H9 (cell line): Measurements from ENCODE around the gene SLCO4A1. TPM values are rescaled to one million over a fixed set of nuclear protein-coding genes. Genes with fewer than 3 reads are reported as not detected.

Experiments
- DNase-seq: peaks from one replicate; pipeline ENCODE4 v3.0.0-alpha.2; 2017
- H2AFZ ChIP-seq: one replicate; pipeline ENCODE4 v1.6.1; 2013; ENCODE audit warnings: mild to moderate bottlenecking, low read length, control low read depth, moderate library complexity
- H2AK5ac ChIP-seq: 2 replicates; pipeline ENCODE4 v1.6.1; 2013; ENCODE audit warnings: low read length, control low read depth, mixed read lengths; ENCODE audit not compliant: insufficient read length
- H2BK120ac ChIP-seq: one replicate; pipeline ENCODE4 v1.6.1; 2013; ENCODE audit warnings: low read depth, mild to moderate bottlenecking, low read length, control low read depth, inconsistent platforms; ENCODE audit not compliant: poor library complexity, severe bottlenecking
- H2BK12ac ChIP-seq: 2 replicates; pipeline ENCODE4 v1.6.1; 2013; ENCODE audit warnings: low read length, control low read depth, mixed read lengths, low read depth; ENCODE audit not compliant: insufficient read length
- H2BK15ac ChIP-seq: 2 replicates; pipeline ENCODE4 v1.6.1; 2013; ENCODE audit warnings: low read depth, low read length, control low read depth
- H2BK20ac ChIP-seq: one replicate; pipeline ENCODE4 v1.6.1; 2013; ENCODE audit warnings: low read depth, mild to moderate bottlenecking, low read length, control low read depth, inconsistent platforms; ENCODE audit not compliant: poor library complexity, severe bottlenecking
- H2BK5ac ChIP-seq: 2 replicates; pipeline ENCODE4 v1.6.1; 2013; ENCODE audit warnings: low read length, control low read depth, mixed read lengths; ENCODE audit not compliant: insufficient read length
- H3K14ac ChIP-seq: 2 replicates; pipeline ENCODE4 v1.6.1; 2013; ENCODE audit warnings: low read length, control low read depth; ENCODE audit not compliant: insufficient read depth
- H3K18ac ChIP-seq: 2 replicates; pipeline ENCODE4 v1.6.1; 2013; ENCODE audit warnings: low read depth, mild to moderate bottlenecking, mixed read lengths, low read length, control low read depth; ENCODE audit not compliant: insufficient read length
- H3K23ac ChIP-seq: 2 replicates; pipeline ENCODE4 v1.6.1; 2013; ENCODE audit warnings: low read length, control low read depth, mixed read lengths, low read depth; ENCODE audit not compliant: insufficient read length
- H3K23me2 ChIP-seq: 2 replicates; pipeline ENCODE4 v1.6.1; 2013; ENCODE audit warnings: low read depth, mild to moderate bottlenecking, mixed read lengths, low read length, control low read depth; ENCODE audit not compliant: insufficient read length, poor library complexity, severe bottlenecking
- H3K27ac ChIP-seq: 2 replicates; pipeline ENCODE4 v1.5.1; 2013; ENCODE audit warnings: low read length, control low read depth, mixed read lengths, low read depth; ENCODE audit not compliant: insufficient read length
- H3K27me3 ChIP-seq: 2 replicates; pipeline ENCODE4 v1.6.1; 2013; ENCODE audit warnings: low read length, control low read depth, inconsistent platforms; ENCODE audit not compliant: insufficient read depth
- H3K4ac ChIP-seq: 2 replicates; pipeline ENCODE4 v1.6.1; 2013; ENCODE audit warnings: low read depth, mild to moderate bottlenecking, control low read depth, inconsistent platforms, low read length, moderate library complexity
- H3K4me1 ChIP-seq: 2 replicates; pipeline ENCODE4 v1.6.1; 2013; ENCODE audit warnings: low read length, control low read depth, inconsistent platforms; ENCODE audit not compliant: insufficient read depth
- H3K4me2 ChIP-seq: 2 replicates; pipeline ENCODE4 v1.6.1; 2013; ENCODE audit warnings: low read length, control low read depth, mixed read lengths; ENCODE audit not compliant: insufficient read length, insufficient read depth
- H3K56ac ChIP-seq: 2 replicates; pipeline ENCODE4 v1.6.1; 2013; ENCODE audit warnings: low read depth, mild to moderate bottlenecking, mixed read lengths, low read length, control low read depth; ENCODE audit not compliant: insufficient read length
- H3K79me1 ChIP-seq: 2 replicates; pipeline ENCODE4 v1.6.1; 2013; ENCODE audit warnings: low read depth, mild to moderate bottlenecking, moderate library complexity, low read length, control low read depth, inconsistent platforms; ENCODE audit not compliant: insufficient read depth, poor library complexity, severe bottlenecking
- H3K79me2 ChIP-seq: 2 replicates; pipeline ENCODE4 v1.6.1; 2013; ENCODE audit warnings: low read length, control low read depth, inconsistent platforms; ENCODE audit not compliant: insufficient read depth
- H3K9ac ChIP-seq: 2 replicates; pipeline ENCODE4 v1.6.1; 2013; ENCODE audit warnings: low read length, control low read depth, mixed read lengths; ENCODE audit not compliant: insufficient read length; ENCODE audit errors: extremely low read depth
- H3K9me3 ChIP-seq: one replicate; pipeline ENCODE4 v1.6.1; 2013; ENCODE audit warnings: low read depth, low read length, inconsistent platforms; ENCODE audit not compliant: control insufficient read depth
- H3T11ph ChIP-seq: one replicate; pipeline ENCODE4 v1.6.1; 2013; ENCODE audit warnings: mild to moderate bottlenecking, low read length, control low read depth, inconsistent platforms
- H4K20me1 ChIP-seq: one replicate; pipeline ENCODE4 v1.6.1; 2013; ENCODE audit not compliant: control insufficient read depth, insufficient read length, insufficient read depth
- H4K5ac ChIP-seq: 2 replicates; pipeline ENCODE4 v1.6.1; 2013; ENCODE audit warnings: low read depth, mild to moderate bottlenecking, mixed read lengths, low read length, control low read depth; ENCODE audit not compliant: insufficient read length
- H4K8ac ChIP-seq: replicated peaks from 2 replicates; pipeline ENCODE4 v1.6.1; 2013; ENCODE audit warnings: low read length, control low read depth, mixed read lengths, low read depth; ENCODE audit not compliant: insufficient read length
- H4K91ac ChIP-seq: 2 replicates; pipeline ENCODE4 v1.6.1; 2013; ENCODE audit warnings: low read depth, mild to moderate bottlenecking, moderate library complexity, mixed read lengths, low read length, control low read depth; ENCODE audit not compliant: insufficient read length
- H3K27ac Mint-ChIP-seq, 3 experiments: 2 replicates in 2 of 3; 3 replicates in 1 of 3; pipeline ENCODE4 v1.8.0; 2020 to 2021; ENCODE audit warnings: mixed read lengths in 3 of 3, mild to moderate bottlenecking in 1 of 3, moderate library complexity in 1 of 3
- H3K27me3 Mint-ChIP-seq: 2 replicates; pipeline ENCODE4 v1.8.0; 2021; ENCODE audit warnings: low read depth, mild to moderate bottlenecking, moderate library complexity, mixed read lengths
- H3K36me3 Mint-ChIP-seq, 3 experiments: 2 replicates in 2 of 3; 3 replicates in 1 of 3; pipeline ENCODE4 v1.8.0; 2020 to 2021; ENCODE audit warnings: low read depth in 3 of 3, mixed read lengths in 3 of 3; ENCODE audit not compliant: insufficient read depth in 1 of 3
- H3K4me1 Mint-ChIP-seq, 2 experiments: 2 replicates each; pipeline ENCODE4 v1.8.0; 2020; ENCODE audit warnings: mixed read lengths in 2 of 2
- H3K4me3 Mint-ChIP-seq, 2 experiments: 2 replicates in 1 of 2; 3 replicates in 1 of 2; pipeline ENCODE4 v1.8.0; 2020 to 2021; ENCODE audit warnings: mild to moderate bottlenecking in 2 of 2, mixed read lengths in 2 of 2, moderate library complexity in 1 of 2
- H3K9me3 Mint-ChIP-seq, 2 experiments: 2 replicates in 1 of 2; 3 replicates in 1 of 2; pipeline ENCODE4 v1.8.0; 2020; ENCODE audit warnings: mild to moderate bottlenecking in 2 of 2, mixed read lengths in 2 of 2, moderate library complexity in 1 of 2
- CTCF ChIP-seq: fragments of 200-600 bp; sonication (generic); conservative IDR thresholded peaks from 3 replicates; pipeline ENCODE4 v1.8.0; 2021; ENCODE audit warnings: antibody characterized with exemption, mild to moderate bottlenecking
- WGBS: extraction: QIAGEN DNeasy Blood & Tissue Kit; methylation state at CpG from one replicate; pipeline ENCODE4 v1.1.7; 2013; ENCODE audit warnings: missing lambda C conversion rate, low lambda C conversion rate, mixed read lengths; ENCODE audit not compliant: insufficient read length; ENCODE audit errors: extremely low coverage; 5-methylcytosine and 5-hydroxymethylcytosine counted together
- total RNA-seq: library from RNA; stranded (reverse); gene quantifications from 2 replicates; pipeline ENCODE4 v1.2.1, GENCODE V29; 2021

The SLCO4A1 gene
- total RNA-seq, 1 experiment from 2014 or later, result 9.4 TPM

GRCh38 chr20:62603907-62604785 is 38.2 kb upstream of the SLCO4A1 start:
- Histone ChIP-seq H2BK120ac (no peak overlapping the region), H4K91ac (no peak overlapping the region), H4K8ac (no peak overlapping the region), H3K9me3 (no peaks in the 10 kb centered on the region), H3K4me1 (no peaks in the 10 kb centered on the region; the same call in 1 of the 2 replicates), H4K20me1 (no peaks in the 10 kb centered on the region), H3K23me2 (no peaks in the 10 kb centered on the region), H3K27ac (no peak overlapping the region), H3K4ac (no peak overlapping the region), H3K4me2 (no peak overlapping the region), H2AK5ac (no peak overlapping the region), H4K5ac (no peak overlapping the region), H2AFZ (no peak overlapping the region), H2BK20ac (no peak overlapping the region), H2BK15ac (no peak overlapping the region), H2BK5ac (no peak overlapping the region), H3K23ac (no peak overlapping the region), H3K79me1 (no peaks in the 10 kb centered on the region), H3K79me2 (no peaks in the 10 kb centered on the region), H3K56ac (no peak overlapping the region), H3K18ac (no peak overlapping the region), H3T11ph (no peak overlapping the region), H3K27me3 (no peaks in the 10 kb centered on the region), H3K9ac (no peak overlapping the region), H3K14ac (no peak overlapping the region), H2BK12ac (no peak overlapping the region)
- DNase-seq, result no peak
- Mint-ChIP-seq H3K27me3 (peaks cover 13% of the 10 kb centered on the region), H3K36me3 (no peaks in the 10 kb centered on the region), H3K27ac (no peak overlapping the region), H3K4me3 (no peak overlapping the region), H3K9me3 (no peaks in the 10 kb centered on the region), H3K4me1 (peaks cover 18 to 32% of the 10 kb centered on the region in 2 experiments)
- no peak for TF ChIP-seq CTCF
- no CpG with 5 or more reads among the region's 37 CpGs for WGBS
